Liver (tissue), 9 donors: Measurements from ENCODE around the gene TSHZ3. TPM values are rescaled to one million over a fixed set of nuclear protein-coding genes. Genes with fewer than 3 reads are reported as not detected.

Experiments used
- DNase-seq: peaks from one replicate; pipeline ENCODE4 v3.0.0-alpha.2; 2017; ENCODE audit warnings: low spot score
- H3K27ac ChIP-seq, 2 donors: one replicate each; pipeline ENCODE4 v1.7.0; 2013; ENCODE audit warnings: inconsistent platforms in 2 of 2, low read length in 2 of 2, control low read depth in 1 of 2, low read depth in 1 of 2, mild to moderate bottlenecking in 1 of 2
- H3K27me3 ChIP-seq, 4 donors: one replicate each; pipeline versions ENCODE4 v1.6.1 to v1.7.0; 2013; ENCODE audit warnings: low read length in 3 of 4, inconsistent platforms in 1 of 4, mild to moderate bottlenecking in 1 of 4, moderate library complexity in 1 of 4; ENCODE audit not compliant: control insufficient read depth in 4 of 4, insufficient read depth in 4 of 4
- H3K36me3 ChIP-seq, 4 donors: one replicate each; pipeline versions ENCODE4 v1.6.1 to v1.7.0; 2013; ENCODE audit warnings: low read length in 3 of 4, mild to moderate bottlenecking in 3 of 4, low read depth in 1 of 4, moderate library complexity in 1 of 4; ENCODE audit not compliant: control insufficient read depth in 4 of 4, insufficient read depth in 3 of 4
- H3K4me1 ChIP-seq, 4 donors: one replicate each; pipeline versions ENCODE4 v1.6.1 to v1.7.0; 2013; ENCODE audit warnings: low read length in 3 of 4, mild to moderate bottlenecking in 3 of 4, moderate library complexity in 1 of 4; ENCODE audit not compliant: control insufficient read depth in 4 of 4, insufficient read depth in 4 of 4
- H3K4me3 ChIP-seq, 3 donors: one replicate each; pipeline versions ENCODE4 v1.6.1 to v1.7.0; 2013; ENCODE audit warnings: low read length in 3 of 3, control low read depth in 1 of 3, low read depth in 1 of 3, mild to moderate bottlenecking in 1 of 3
- H3K9ac ChIP-seq, 2 donors: one replicate each; pipeline ENCODE4 v1.7.0; 2013; ENCODE audit warnings: low read length in 2 of 2, mild to moderate bottlenecking in 2 of 2, moderate library complexity in 2 of 2, control low read depth in 1 of 2, low read depth in 1 of 2
- H3K9me3 ChIP-seq, 4 donors: one replicate each; pipeline versions ENCODE4 v1.6.1 to v1.7.0; 2013; ENCODE audit warnings: low read length in 3 of 4; ENCODE audit not compliant: control insufficient read depth in 4 of 4
- ATF3 ChIP-seq: IDR thresholded peaks from 2 replicates; pipeline ENCODE4 v1.6.1; 2016; ENCODE audit warnings: antibody characterized with exemption
- CTCF ChIP-seq: fragments of 150-350 bp; IDR thresholded peaks from 2 replicates; pipeline ENCODE4 v1.5.1; 2017; ENCODE audit warnings: improper control_type of control experiment, low read depth, low read length; ENCODE audit not compliant: missing input control
- EGR1 ChIP-seq, 2 donors: IDR thresholded peaks; 2 replicates each; pipeline ENCODE4 v1.6.1; 2016 to 2018; ENCODE audit warnings: antibody characterized with exemption in 2 of 2, low read depth in 2 of 2
- FOXA1 ChIP-seq: IDR thresholded peaks from 2 replicates; pipeline ENCODE4 v1.6.1; 2016; ENCODE audit warnings: antibody characterized with exemption
- GABPA ChIP-seq, 2 donors: IDR thresholded peaks in 1 of 2; conservative IDR thresholded peaks in 1 of 2; 2 replicates each; pipeline ENCODE4 v1.6.1; 2016; ENCODE audit warnings: antibody characterized with exemption in 2 of 2, mild to moderate bottlenecking in 1 of 2, moderate library complexity in 1 of 2
- HNF4A ChIP-seq, 2 donors: conservative IDR thresholded peaks; 2 replicates each; pipeline ENCODE4 v1.6.1; 2016; ENCODE audit warnings: antibody characterized with exemption in 2 of 2, mild to moderate bottlenecking in 2 of 2
- HNF4G ChIP-seq: IDR thresholded peaks from 2 replicates; pipeline ENCODE4 v1.6.1; 2016; ENCODE audit warnings: antibody characterized with exemption
- JUND ChIP-seq, 2 donors: IDR thresholded peaks; 2 replicates each; pipeline ENCODE4 v1.6.1; 2016; ENCODE audit warnings: antibody characterized with exemption in 2 of 2
- MAX ChIP-seq: IDR thresholded peaks from 2 replicates; pipeline ENCODE4 v1.6.1; 2016; ENCODE audit warnings: antibody characterized with exemption
- NR2F2 ChIP-seq: IDR thresholded peaks from 2 replicates; pipeline ENCODE4 v1.6.1; 2016; ENCODE audit warnings: antibody characterized with exemption
- RAD21 ChIP-seq, 2 donors: IDR thresholded peaks; 2 replicates each; pipeline ENCODE4 v1.6.1; 2016; ENCODE audit warnings: antibody characterized with exemption in 2 of 2, mild to moderate bottlenecking in 2 of 2
- REST ChIP-seq: IDR thresholded peaks from 2 replicates; pipeline ENCODE4 v1.6.1; 2016; ENCODE audit warnings: antibody characterized with exemption, mild to moderate bottlenecking
- RXRA ChIP-seq, 2 donors: IDR thresholded peaks; 2 replicates each; pipeline ENCODE4 v1.6.1; 2017 to 2018; ENCODE audit warnings: antibody characterized with exemption in 2 of 2, mild to moderate bottlenecking in 1 of 2
- TAF1 ChIP-seq: conservative IDR thresholded peaks from 2 replicates; pipeline ENCODE4 v1.6.1; 2016; ENCODE audit warnings: antibody characterized with exemption, mild to moderate bottlenecking
- YY1 ChIP-seq: IDR thresholded peaks from 2 replicates; pipeline ENCODE4 v1.6.1; 2016; ENCODE audit warnings: antibody characterized with exemption, mild to moderate bottlenecking
- WGBS: extraction: QIAGEN DNeasy Blood & Tissue Kit; methylation state at CpG from one replicate; pipeline ENCODE4 v1.1.7; 2013; 5-methylcytosine and 5-hydroxymethylcytosine counted together
- polyA plus RNA-seq, 2 donors: library from polyadenylated mRNA; stranded (reverse) in 1 of 2; unstranded in 1 of 2; fragments of 200-250 nt in 1 of 2; fragments of >200 nt in 1 of 2; fragmentation: Nextera tagmentation in 1 of 2; extraction: Ambion mirVana in 1 of 2; gene quantifications; one replicate each; pipeline versions ENCODE4 v1.2.1 to v1.2.3, GENCODE V29; 2013 to 2015
- total RNA-seq, 2 donors: library from RNA; depleted of rRNA; stranded (reverse); fragments of >200 nt; gene quantifications; one replicate each; pipeline ENCODE4 v1.2.3, GENCODE V29; 2014
- donor health status: healthy.
- donor health status: healthy.
- donor health status: healthy.
- donor health status: healthy.
- donor health status: healthy.

The TSHZ3 gene
- total and polyA plus RNA-seq, 4 donors: 0.42 to 3.3 (median 0.68) TPM

GRCh38 chr19:31278555-31279435 lies 70.4 kb downstream of the TSHZ3 start:
- Histone ChIP-seq H3K9me3 (no peaks in the 10 kb centered on the region), H3K27me3 (no peaks in the 10 kb centered on the region), H3K9ac (no peak overlapping the region), H3K4me3 (no peak overlapping the region), H3K36me3 (no peaks in the 10 kb centered on the region), H3K27ac (no peak overlapping the region), H3K4me1 (no peaks in the 10 kb centered on the region)
- WGBS: 89% methylated on average over 37 of the region's 37 CpGs
- DNase-seq: no peak
- TF ChIP-seq ATF3: no peak
- no peak for TF ChIP-seq CTCF
- no peak for TF ChIP-seq RAD21 (IDR thresholded peaks at IDR 0.05)
- no peak for TF ChIP-seq GABPA (IDR thresholded peaks at IDR 0.05 in 1 of 2, conservative IDR thresholded peaks at IDR 0.05 in 1 of 2)

GRCh38 chr19:31277516-31277915 lies 71.7 kb downstream of the TSHZ3 start:
- no peak for TF ChIP-seq MAX
- no peak for TF ChIP-seq NR2F2
- TF ChIP-seq RXRA (IDR thresholded peaks at IDR 0.05): no peak
- TF ChIP-seq JUND (IDR thresholded peaks at IDR 0.05): no peak
- no peak for TF ChIP-seq TAF1
- no peak for TF ChIP-seq GABPA (IDR thresholded peaks at IDR 0.05 in 1 of 2, conservative IDR thresholded peaks at IDR 0.05 in 1 of 2)
- TF ChIP-seq YY1: no peak
- TF ChIP-seq ATF3: no peak
- DNase-seq: no peak
- H3K4me1 ChIP-seq: no peaks in the 10 kb centered on the region
- no peaks in the 10 kb centered on the region for H3K36me3 ChIP-seq
- WGBS: 82% methylated on average over 17 of the region's 17 CpGs
- no peak overlapping the region for H3K27ac ChIP-seq
- no peaks in the 10 kb centered on the region for H3K9me3 ChIP-seq
- H3K27me3 ChIP-seq: no peaks in the 10 kb centered on the region
- H3K4me3 ChIP-seq: no peak overlapping the region
- H3K9ac ChIP-seq: no peak overlapping the region

- 92% methylated on average over 16 of the region's 16 CpGs for WGBS
- DNase-seq: no peak
- Histone ChIP-seq H3K4me3 (no peak overlapping the region), H3K36me3 (no peaks in the 10 kb centered on the region), H3K9me3 (no peaks in the 10 kb centered on the region), H3K9ac (no peak overlapping the region), H3K4me1 (no peaks in the 10 kb centered on the region), H3K27me3 (no peaks in the 10 kb centered on the region), H3K27ac (no peak overlapping the region)
- no peak for TF ChIP-seq MAX
- TF ChIP-seq HNF4G: no peak
- TF ChIP-seq ATF3: no peak
- TF ChIP-seq JUND (IDR thresholded peaks at IDR 0.05): no peak
- no peak for TF ChIP-seq RAD21 (IDR thresholded peaks at IDR 0.05)
- no peak for TF ChIP-seq HNF4A (conservative IDR thresholded peaks at IDR 0.05)
- no peak for TF ChIP-seq EGR1 (IDR thresholded peaks at IDR 0.05; ENCODE audit: low read depth in 2 of 2)
- TF ChIP-seq REST: no peak
- no peak for TF ChIP-seq RXRA (IDR thresholded peaks at IDR 0.05)
- TF ChIP-seq TAF1: no peak
- no peak for TF ChIP-seq GABPA (IDR thresholded peaks at IDR 0.05 in 1 of 2, conservative IDR thresholded peaks at IDR 0.05 in 1 of 2)
- no peak for TF ChIP-seq FOXA1
Measured at GRCh38 chr19:31276831-31277230, 72.4 kb downstream of the TSHZ3 start.
